ENCODE data around the gene COX7C. TPM values are rescaled to one million over a fixed set of nuclear protein-coding genes. Genes with fewer than 3 reads are reported as not detected.

COX7C gene
- total and polyA plus RNA-seq, 8 donors = 127 to 1,146 (median 538) TPM

GRCh38 chr5:86572825-86573517, 44.8 kb upstream of the COX7C start:
- Histone ChIP-seq H3K9me3 (no peaks in the 10 kb centered on the region), H3K27me3 (no peaks in the 10 kb centered on the region), H3K36me3 (no peaks in the 10 kb centered on the region), H3K4me3 (no peak overlapping the region), H3K4me1 (no peaks in the 10 kb centered on the region), H3K27ac (no peak overlapping the region)
- DNase-seq = no peak
- TF ChIP-seq POLR2AphosphoS5 (IDR thresholded peaks at IDR 0.05) (no peak), POLR2A (IDR thresholded peaks at IDR 0.05) (no peak), EP300 (IDR thresholded peaks at IDR 0.05) (no peak)
- WGBS, 5 donors = 78 to 84% (median 81%) methylated on average over 7 of the region's 7 CpGs
- intact Hi-C loops (cut with DNase I; ENCODE audit: low total_unique reads) = no loop called here

GRCh38 chr5:86579502-86579901, 38.2 kb upstream of the COX7C start:
- no peaks in the 10 kb centered on the region for H3K27me3 ChIP-seq
- no peak overlapping the region for H3K4me3 ChIP-seq
- intact Hi-C loops (cut with DNase I; ENCODE audit: low total_unique reads) = no loop called here
- no peaks in the 10 kb centered on the region for H3K9me3 ChIP-seq
- no peak for DNase-seq
- no peaks in the 10 kb centered on the region for H3K36me3 ChIP-seq
- no peak overlapping the region for H3K27ac ChIP-seq
- TF ChIP-seq, protein P1, sequence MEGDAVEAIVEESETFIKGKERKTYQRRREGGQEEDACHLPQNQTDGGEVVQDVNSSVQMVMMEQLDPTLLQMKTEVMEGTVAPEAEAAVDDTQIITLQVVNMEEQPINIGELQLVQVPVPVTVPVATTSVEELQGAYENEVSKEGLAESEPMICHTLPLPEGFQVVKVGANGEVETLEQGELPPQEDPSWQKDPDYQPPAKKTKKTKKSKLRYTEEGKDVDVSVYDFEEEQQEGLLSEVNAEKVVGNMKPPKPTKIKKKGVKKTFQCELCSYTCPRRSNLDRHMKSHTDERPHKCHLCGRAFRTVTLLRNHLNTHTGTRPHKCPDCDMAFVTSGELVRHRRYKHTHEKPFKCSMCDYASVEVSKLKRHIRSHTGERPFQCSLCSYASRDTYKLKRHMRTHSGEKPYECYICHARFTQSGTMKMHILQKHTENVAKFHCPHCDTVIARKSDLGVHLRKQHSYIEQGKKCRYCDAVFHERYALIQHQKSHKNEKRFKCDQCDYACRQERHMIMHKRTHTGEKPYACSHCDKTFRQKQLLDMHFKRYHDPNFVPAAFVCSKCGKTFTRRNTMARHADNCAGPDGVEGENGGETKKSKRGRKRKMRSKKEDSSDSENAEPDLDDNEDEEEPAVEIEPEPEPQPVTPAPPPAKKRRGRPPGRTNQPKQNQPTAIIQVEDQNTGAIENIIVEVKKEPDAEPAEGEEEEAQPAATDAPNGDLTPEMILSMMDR (IDR thresholded peaks at IDR 0.05) = no peak
- TF ChIP-seq EP300 (IDR thresholded peaks at IDR 0.05) (no peak), POLR2AphosphoS5 (IDR thresholded peaks at IDR 0.05) (no peak), POLR2A (IDR thresholded peaks at IDR 0.05) (no peak)
- no peaks in the 10 kb centered on the region for H3K4me1 ChIP-seq
- 81 to 89% (median 83%) methylated on average over 3 of the region's 3 CpGs for WGBS, 5 donors

DNA sequence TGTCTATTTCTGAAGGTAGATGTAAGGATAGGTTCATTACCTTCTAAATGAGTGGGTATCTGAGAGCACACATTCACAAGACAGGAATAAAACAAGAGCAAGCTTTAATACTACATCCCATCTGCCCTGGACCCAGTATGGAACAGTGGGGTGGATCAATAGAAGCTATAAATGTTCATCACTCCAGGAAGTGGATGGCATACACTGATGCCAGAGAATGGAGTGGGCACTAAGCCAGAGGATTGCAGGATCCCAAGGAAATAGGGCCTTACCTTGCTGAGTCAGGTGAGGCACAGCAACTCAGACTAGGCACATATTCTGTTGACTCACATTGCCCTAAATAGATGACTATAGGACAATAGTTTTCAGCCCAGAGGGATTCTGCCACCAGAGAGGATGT, 21.3 kb upstream of the COX7C start:
- Histone ChIP-seq H3K27ac (no peak overlapping the region), H3K36me3 (no peaks in the 10 kb centered on the region), H3K4me3 (no peak overlapping the region), H3K4me1 (no peaks in the 10 kb centered on the region), H3K27me3 (no peaks in the 10 kb centered on the region), H3K9me3 (no peaks in the 10 kb centered on the region)
- TF ChIP-seq, protein P1 (IDR thresholded peaks at IDR 0.05) = no peak
- no peak for TF ChIP-seq POLR2AphosphoS5 (IDR thresholded peaks at IDR 0.05)
- TF ChIP-seq EP300 (IDR thresholded peaks at IDR 0.05) = no peak
- no peak for TF ChIP-seq POLR2A (IDR thresholded peaks at IDR 0.05)
- intact Hi-C loops (cut with DNase I; ENCODE audit: low total_unique reads) = no loop called here
- no peak for DNase-seq

DNA sequence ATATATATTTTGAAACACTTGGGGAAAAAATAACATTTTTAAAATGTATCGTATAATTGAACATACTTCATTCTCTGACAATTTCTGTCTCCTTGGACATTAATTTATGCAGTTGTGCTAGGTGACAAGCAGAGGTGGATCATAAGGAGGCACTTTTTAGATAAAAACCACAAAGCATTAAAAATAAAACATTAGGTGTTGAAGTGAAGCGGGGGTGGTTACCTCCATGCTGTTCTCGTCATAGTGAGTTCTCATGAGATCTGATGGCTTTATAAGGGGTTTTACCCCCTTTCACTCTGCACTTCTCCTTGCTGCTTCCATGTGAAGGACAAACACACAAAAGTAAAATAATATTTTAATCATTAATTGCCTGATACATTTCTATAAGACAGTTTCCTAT, 11.9 kb upstream of the COX7C start:
- TF ChIP-seq, protein P1 (IDR thresholded peaks at IDR 0.05) = no peak
- TF ChIP-seq EP300 (IDR thresholded peaks at IDR 0.05) = no peak
- TF ChIP-seq POLR2A (IDR thresholded peaks at IDR 0.05) = no peak
- TF ChIP-seq POLR2AphosphoS5 (IDR thresholded peaks at IDR 0.05) = no peak
- peaks cover 0 to 4% (median 0%) of the 10 kb centered on the region in 4 donors for H3K9me3 ChIP-seq
- DNase-seq = no peak
- H3K36me3 ChIP-seq = no peaks in the 10 kb centered on the region
- no peaks in the 10 kb centered on the region for H3K4me1 ChIP-seq
- no peak overlapping the region for H3K4me3 ChIP-seq
- WGBS, 5 donors = 88 to 95% (median 94%) methylated on average over 3 of the region's 3 CpGs
- H3K27ac ChIP-seq = no peak overlapping the region
- H3K27me3 ChIP-seq = peaks cover 0 to 3% (median 0%) of the 10 kb centered on the region in 3 donors
- intact Hi-C loops (cut with DNase I; ENCODE audit: low total_unique reads) = no loop called here

GRCh38 chr5:86613455-86613854, 4.3 kb upstream of the COX7C start:
- H3K4me1 ChIP-seq = peaks cover 0 to 5% (median under 1%) of the 10 kb centered on the region in 4 donors

More at GRCh38 chr5:86613455-86613854, 4.3 kb upstream of the COX7C start:
- Histone ChIP-seq H3K36me3 (no peaks in the 10 kb centered on the region), H3K4me3 (no peak overlapping the region), H3K27me3 (peaks cover 0 to 6% (median 0%) of the 10 kb centered on the region in 3 donors), H3K27ac (no peak overlapping the region), H3K9me3 (no peaks in the 10 kb centered on the region)
- intact Hi-C loops (cut with DNase I; ENCODE audit: low total_unique reads) = no loop called here
- WGBS, 5 donors = 84 to 96% (median 90%) methylated on average over 2 of the region's 2 CpGs
- DNase-seq = no peak
- TF ChIP-seq POLR2AphosphoS5 (IDR thresholded peaks at IDR 0.05) (no peak), POLR2A (IDR thresholded peaks at IDR 0.05) (no peak), EP300 (IDR thresholded peaks at IDR 0.05) (no peak)
- TF ChIP-seq, protein P1 (IDR thresholded peaks at IDR 0.05) = no peak

Data from stomach (tissue), 9 donors.